HepG2 (cell line): ENCODE measurements around the gene ARID3C. TPM values are rescaled to one million over a fixed set of nuclear protein-coding genes. Genes with fewer than 3 reads are reported as not detected.

Experiments used
- ATAC-seq: fragments of 200-7000 bp; cut with Tn5 transposase; 3 replicates; pipeline ENCODE4 v1.9.1; 2020; ENCODE audit warnings: mild to moderate bottlenecking, moderate library complexity
- BruUV-seq: library from RNA; stranded (reverse); fragments of 400-500 nt; replicated peaks from 2 replicates; lab custom pipeline; 2021; lab: Mats Ljungman, UMichigan
- CTCF ChIA-PET: fragments of 300-600 bp; formaldehyde crosslinking; extraction: SDS; loops from one replicate; lab custom pipeline; 2021; ENCODE audit warnings: low total read pairs, inconsistent platforms, low intra/inter-chr PET ratio; lab: Yijun Ruan, JAX
- POLR2A ChIA-PET: fragments of 350-600 bp; sonication (Branson Sonifier 250); formaldehyde crosslinking; loops from one replicate; lab custom pipeline; 2020; ENCODE audit warnings: antibody characterized with exemption, inconsistent platforms; lab: Yijun Ruan, JAX
- DNase-seq: peaks from one replicate; pipeline ENCODE4 v3.0.0-alpha.2; 2015; ENCODE audit warnings: low spot score
- FAIRE-seq: peaks from 3 replicates; lab custom pipeline; 2011; peaks lifted over from hg19 to GRCh38; lab: Jason Lieb, UNC
- H2AFZ ChIP-seq: one replicate; pipeline ENCODE4 v1.6.1; 2011; ENCODE audit warnings: low read length, inconsistent platforms
- H3K27ac ChIP-seq: fragments of 300-600 bp; 3 replicates; pipeline ENCODE4 v1.8.0; 2011; ENCODE audit warnings: mixed run types, mild to moderate bottlenecking, mixed read lengths, low read length, inconsistent platforms; ENCODE audit not compliant: insufficient read depth; ENCODE audit errors: extremely low read length
- H3K27me3 ChIP-seq, 2 experiments: fragments of 200-600 bp in 1 of 2; 2 replicates in 1 of 2; 3 replicates in 1 of 2; pipeline versions ENCODE4 v1.6.0 to v1.8.0; 2011; ENCODE audit warnings: low read length in 2 of 2, mild to moderate bottlenecking in 2 of 2, moderate library complexity in 2 of 2, inconsistent platforms in 1 of 2; ENCODE audit not compliant: insufficient read depth in 2 of 2, control insufficient read depth in 1 of 2
- H3K36me3 ChIP-seq, 2 experiments: fragments of 200-600 bp in 1 of 2; replicated peaks in 1 of 2; 2 replicates in 1 of 2; 3 replicates in 1 of 2; pipeline versions ENCODE4 v1.5.1 to v1.8.0; 2011; ENCODE audit warnings: low read length in 2 of 2, inconsistent platforms in 1 of 2; ENCODE audit not compliant: insufficient read depth in 2 of 2, control insufficient read depth in 1 of 2
- H3K4me1 ChIP-seq: 2 replicates; pipeline ENCODE4 v1.5.1; 2012; ENCODE audit warnings: low read length, inconsistent platforms; ENCODE audit not compliant: insufficient read depth
- H3K4me2 ChIP-seq: 2 replicates; pipeline ENCODE4 v1.6.0; 2011; ENCODE audit warnings: low read depth, low read length, inconsistent platforms
- H3K4me3 ChIP-seq, 3 experiments: fragments of 200-600 bp in 1 of 3; sonication (generic), shearing (Covaris generic) in 1 of 3; replicated peaks in 1 of 3; 2 replicates each; pipeline ENCODE4 v1.5.1; 2011 to 2016; ENCODE audit warnings: low read length in 3 of 3, inconsistent platforms in 2 of 3, low read depth in 2 of 3, mild to moderate bottlenecking in 2 of 3, control low read depth in 1 of 3, mixed read lengths in 1 of 3; ENCODE audit not compliant: insufficient read depth in 1 of 3
- H3K79me2 ChIP-seq: one replicate; pipeline ENCODE4 v1.6.1; 2011; ENCODE audit warnings: low read length, inconsistent platforms; ENCODE audit not compliant: insufficient read depth
- H3K9ac ChIP-seq: 2 replicates; pipeline ENCODE4 v1.6.0; 2011; ENCODE audit warnings: mild to moderate bottlenecking, low read depth, low read length, inconsistent platforms; ENCODE audit not compliant: insufficient read depth
- H3K9me3 ChIP-seq: 2 replicates; pipeline ENCODE4 v1.5.1; 2012; ENCODE audit warnings: mild to moderate bottlenecking, low read length
- H4K20me1 ChIP-seq: 2 replicates; pipeline ENCODE4 v1.6.0; 2011; ENCODE audit warnings: inconsistent platforms, mild to moderate bottlenecking, low read length, moderate library complexity; ENCODE audit not compliant: insufficient read depth
- CCAR2 ChIP-seq: fragments of 200-400 bp; formaldehyde crosslinking; optimal IDR thresholded peaks from 2 replicates; pipeline ENCODE3; 2018; ENCODE audit warnings: low read depth, mild to moderate bottlenecking, low read length, moderate library complexity
- ETV6 ChIP-seq: sonication (generic); formaldehyde crosslinking; conservative IDR thresholded peaks from 2 replicates; pipeline ENCODE4 v1.4.0; 2020; ENCODE audit warnings: missing genetic modification reagents
- GRHL1 ChIP-seq: sonication (generic); formaldehyde crosslinking; conservative IDR thresholded peaks from 2 replicates; pipeline ENCODE4 v1.8.0; 2022; ENCODE audit warnings: missing genetic modification reagents
- KLF15 ChIP-seq: sonication (generic); formaldehyde crosslinking; IDR thresholded peaks from 2 replicates; pipeline ENCODE4 v1.8.1; 2023; ENCODE audit warnings: borderline replicate concordance, mild to moderate bottlenecking, inconsistent platforms, missing genetic modification reagents, mixed read lengths
- RNF2 ChIP-seq: fragments of 450-650 bp; conservative IDR thresholded peaks from 2 replicates; pipeline ENCODE4 v1.6.1; 2016; ENCODE audit warnings: low read depth
- RXRB ChIP-seq: IDR thresholded peaks from 2 replicates; pipeline ENCODE4 v1.6.1; 2016; ENCODE audit warnings: borderline replicate concordance, missing genetic modification reagents, missing compliant biosample characterization
- ZFP82 ChIP-seq: sonication (generic); formaldehyde crosslinking; IDR thresholded peaks from 2 replicates; pipeline ENCODE4 v1.5.1; 2020; ENCODE audit warnings: mild to moderate bottlenecking, missing genetic modification reagents, borderline replicate concordance
- ZNF766 ChIP-seq: sonication (generic); formaldehyde crosslinking; IDR thresholded peaks from 2 replicates; pipeline ENCODE4 v1.5.0; 2020; ENCODE audit warnings: missing genetic modification reagents, borderline replicate concordance
- WGBS: methylation state at CpG from one replicate; pipeline ENCODE4 v1.1.6; 2017; ENCODE audit warnings: low lambda C conversion rate; 5-methylcytosine and 5-hydroxymethylcytosine counted together
- in situ Hi-C: cut with HindIII; loops from 2 replicates; pipeline ENCODE4 v1.10.0; 2017; ENCODE audit warnings: low pct_unique_long_range_greater_than_20kb; ENCODE audit not compliant: extremely low pct_ligation_motif_present
- intact Hi-C: fragments of 100-400 bp; cut with micrococcal nuclease; formaldehyde crosslinking; loops from one replicate; pipeline ENCODE4 v1.10.0; 2022; ENCODE audit not compliant: unreplicated experiment
- polyA plus RNA-seq, 8 experiments: library from polyadenylated mRNA; depleted of rRNA in 3 of 8; stranded (reverse) in 7 of 8; unstranded in 1 of 8; fragments of >200 nt; fragmentation: Illumina TruSeq in 4 of 8; extraction: Trizol in 4 of 8; gene quantifications; 2 replicates each; pipeline versions ENCODE4 v1.2.1 to v1.2.3, GENCODE V29; 2011 to 2016; ENCODE audit warnings: low read depth in 4 of 8, missing spikeins in 1 of 8, mixed read lengths in 1 of 8; ENCODE audit not compliant: insufficient read depth in 1 of 8
- total RNA-seq, 5 experiments: library from RNA; depleted of rRNA; stranded (reverse); fragments of >200 nt; fragmentation: Illumina TruSeq; extraction: Trizol; gene quantifications; 2 replicates each; pipeline ENCODE4 v1.2.3, GENCODE V29; 2016; ENCODE audit warnings: low read depth in 1 of 5

The ARID3C gene
- total and polyA plus RNA-seq, 2 of the 13 experiments (the other 11 are each of a cell fraction or from before 2014, with no cell fraction given), result not detected

GRCh38 chr9:34594177-34594576, 34.7 kb downstream of the ARID3C start:
- in situ Hi-C loops (loop anchor here (5.0 kb wide), 1 partner anchor 42 kb away; no protein-coding TSS in a partner anchor), intact Hi-C loops (loop anchor here (5.0 kb wide), 1 partner anchor 92 kb away; no protein-coding TSS in a partner anchor)
- BruUV-seq, result no TSS peak
- no peak overlapping the region for H3K4me3 ChIP-seq
- no peak for TF ChIP-seq ZNF766 (CRISPR knock-in tag)
- no peak for TF ChIP-seq GRHL1 (CRISPR knock-in tag)
- no peak for TF ChIP-seq CCAR2
- TF ChIP-seq RXRB (CRISPR knock-in tag), result no peak
- TF ChIP-seq ZFP82, result no peak
- TF ChIP-seq ETV6 (CRISPR knock-in tag), result no peak
- no peak for TF ChIP-seq KLF15
- TF ChIP-seq RNF2, result no peak
- no peaks in the 10 kb centered on the region for H3K79me2 ChIP-seq
- ChIA-PET CTCF (no interaction called here), POLR2A (no interaction called here)
- peaks cover 4% of the 10 kb centered on the region; the same call in 1 of the 2 replicates for H4K20me1 ChIP-seq
- no peaks in the 10 kb centered on the region for H3K9me3 ChIP-seq
- H3K27ac ChIP-seq, result no peak overlapping the region
- WGBS, result 51% methylated on average over 9 of the region's 9 CpGs
- DNase-seq (no peak), ATAC-seq (no peak), FAIRE-seq (no peak)
- no peak overlapping the region for H3K4me2 ChIP-seq
- H3K27me3 ChIP-seq, result peaks cover 11 to 50% of the 10 kb centered on the region in 2 experiments
- no peak overlapping the region for H3K9ac ChIP-seq
- no peaks in the 10 kb centered on the region for H3K36me3 ChIP-seq
- no peak overlapping the region for H2AFZ ChIP-seq
- H3K4me1 ChIP-seq, result peaks cover 28% of the 10 kb centered on the region; the same call in 1 of the 2 replicates
